Skeletal muscle tissue (tissue), 4 donors: ENCODE data around the gene TXNRD3. TPM values are rescaled to one million over a fixed set of nuclear protein-coding genes. Genes with fewer than 3 reads are reported as not detected.

ENCODE experiments used
- H3K27ac ChIP-seq: one replicate; pipeline ENCODE4 v1.7.0; 2013; ENCODE audit warnings: mild to moderate bottlenecking, low read depth, low read length, inconsistent platforms
- H3K27me3 ChIP-seq, 3 donors: one replicate each; pipeline ENCODE4 v1.7.0; 2013; ENCODE audit warnings: low read length in 3 of 3; ENCODE audit not compliant: control insufficient read depth in 3 of 3, insufficient read depth in 3 of 3
- H3K36me3 ChIP-seq, 3 donors: one replicate each; pipeline ENCODE4 v1.7.0; 2013; ENCODE audit warnings: low read length in 3 of 3; ENCODE audit not compliant: control insufficient read depth in 3 of 3, insufficient read depth in 3 of 3
- H3K4me1 ChIP-seq, 3 donors: one replicate each; pipeline ENCODE4 v1.7.0; 2013; ENCODE audit warnings: low read length in 3 of 3, mild to moderate bottlenecking in 3 of 3; ENCODE audit not compliant: control insufficient read depth in 3 of 3, insufficient read depth in 3 of 3
- H3K4me3 ChIP-seq, 3 donors: one replicate each; pipeline ENCODE4 v1.7.0; 2013; ENCODE audit warnings: low read length in 3 of 3
- H3K9ac ChIP-seq, 3 donors: one replicate each; pipeline ENCODE4 v1.7.0; 2013; ENCODE audit warnings: low read length in 3 of 3, mild to moderate bottlenecking in 3 of 3, moderate library complexity in 2 of 3, low read depth in 1 of 3
- H3K9me3 ChIP-seq, 3 donors: one replicate each; pipeline ENCODE4 v1.7.0; 2013; ENCODE audit warnings: low read length in 3 of 3; ENCODE audit not compliant: control insufficient read depth in 3 of 3
- total RNA-seq: library from RNA; depleted of rRNA; stranded (reverse); fragments of >200 nt; gene quantifications from one replicate; pipeline ENCODE4 v1.2.3, GENCODE V29; 2014
- donor health status: Osteomylitis.

Gene TXNRD3
- total RNA-seq, 1 donor from 2014 or later: 16.2 TPM

DNA sequence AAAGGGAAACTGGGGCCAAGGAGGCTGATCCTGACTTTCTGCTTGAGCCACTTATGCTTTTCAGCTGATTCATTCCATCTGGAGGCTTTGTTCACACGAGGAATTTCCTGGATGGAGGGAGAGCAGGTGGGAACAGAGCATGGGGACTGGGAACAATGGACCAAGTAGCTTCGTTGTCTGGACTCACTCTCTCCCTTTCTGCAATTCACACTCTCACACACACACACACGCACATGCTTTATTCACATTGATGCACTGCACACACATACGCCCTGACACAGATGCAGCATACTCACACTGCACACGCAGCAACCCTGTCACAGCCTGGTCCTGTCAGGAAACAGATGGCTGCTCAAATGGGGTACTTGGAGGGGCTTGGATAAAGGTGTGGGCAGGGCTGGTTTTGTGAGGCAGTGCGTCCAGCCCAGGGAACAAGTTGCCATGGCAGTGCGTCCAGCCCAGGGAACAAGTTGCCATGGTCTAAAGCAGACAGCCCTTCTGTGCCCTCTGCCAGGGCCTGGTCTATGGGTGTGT, 29.4 kb upstream of the TXNRD3 start:
- Histone ChIP-seq H3K4me1 (peaks cover 2 to 6% (median 3%) of the 10 kb centered on the region in 3 donors), H3K27ac (no peak overlapping the region), H3K9ac (no peak overlapping the region), H3K4me3 (no peak overlapping the region), H3K9me3 (no peaks in the 10 kb centered on the region), H3K36me3 (no peaks in the 10 kb centered on the region), H3K27me3 (no peaks in the 10 kb centered on the region)

DNA sequence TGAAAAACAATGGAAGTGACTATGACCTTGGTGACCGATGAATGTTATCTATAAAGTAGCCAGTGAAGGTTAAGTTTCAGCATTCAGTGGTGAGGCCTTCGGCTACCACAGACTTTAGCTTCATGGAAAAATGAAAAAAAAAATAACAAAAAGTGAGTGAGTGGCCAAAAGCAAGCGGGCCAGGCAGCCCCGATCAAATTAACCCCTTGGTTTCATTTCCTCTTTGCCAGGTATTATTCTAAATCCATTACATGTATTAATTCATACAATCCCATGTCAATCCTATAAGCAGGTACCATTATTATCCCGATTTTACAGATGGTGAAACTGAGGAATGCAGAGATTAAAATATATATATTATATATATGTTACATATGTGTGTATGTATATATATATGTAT, 28.1 kb upstream of the TXNRD3 start:
- Histone ChIP-seq H3K9me3 (no peaks in the 10 kb centered on the region), H3K4me3 (no peak overlapping the region), H3K27me3 (peaks cover 4 to 9% (median 5%) of the 10 kb centered on the region in 3 donors), H3K27ac (no peak overlapping the region), H3K9ac (no peak overlapping the region), H3K4me1 (peaks cover 5 to 12% (median 7%) of the 10 kb centered on the region in 3 donors), H3K36me3 (no peaks in the 10 kb centered on the region)

DNA sequence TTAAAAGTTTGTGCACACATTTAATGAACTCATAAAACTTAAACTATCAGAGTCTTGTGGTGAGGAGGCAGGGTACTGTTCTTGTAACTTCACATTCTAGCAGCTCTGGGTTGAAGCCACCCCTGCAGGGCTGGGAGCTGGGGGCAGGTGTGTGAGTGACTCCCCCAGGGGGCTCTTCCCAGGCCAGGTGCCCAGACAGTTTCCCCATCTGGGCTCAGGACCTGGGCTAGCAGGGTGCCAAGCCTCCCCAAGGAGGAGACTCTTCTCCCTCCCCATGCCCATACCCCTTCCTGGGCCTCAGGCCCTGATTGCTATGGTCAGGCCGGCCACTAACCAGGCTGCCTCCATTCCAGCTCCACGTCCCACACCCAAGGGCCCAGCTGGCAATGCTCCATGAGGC, 27.1 kb upstream of the TXNRD3 start:
- Histone ChIP-seq H3K36me3 (no peaks in the 10 kb centered on the region), H3K27me3 (peaks cover 5 to 14% (median 6%) of the 10 kb centered on the region in 3 donors), H3K27ac (no peak overlapping the region), H3K4me3 (no peak overlapping the region), H3K9me3 (no peaks in the 10 kb centered on the region), H3K9ac (no peak overlapping the region), H3K4me1 (peaks cover 5 to 12% (median 7%) of the 10 kb centered on the region in 3 donors)

DNA sequence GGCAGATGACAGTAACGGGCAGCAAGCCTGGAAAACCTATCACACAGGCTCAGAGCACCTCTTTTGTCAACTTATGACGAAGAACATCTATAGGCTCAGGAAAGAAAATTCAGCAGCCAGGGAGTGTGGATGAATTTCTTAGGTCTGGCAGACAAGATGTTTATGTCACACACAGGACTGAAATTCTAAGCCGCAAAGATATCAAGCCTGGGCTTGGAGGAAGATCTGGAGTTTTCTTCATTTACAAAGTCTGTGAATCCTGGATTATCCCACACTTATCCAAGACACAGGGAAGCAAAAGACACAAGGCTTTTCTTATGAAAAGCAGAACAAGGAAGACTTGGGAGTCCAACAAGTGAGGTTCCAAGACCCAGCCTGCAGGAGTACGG, 25.7 kb upstream of the TXNRD3 start:
- H3K9ac ChIP-seq: no peak overlapping the region
- peaks cover 5 to 12% (median 7%) of the 10 kb centered on the region in 3 donors for H3K4me1 ChIP-seq
- peaks cover 5 to 17% (median 12%) of the 10 kb centered on the region in 3 donors for H3K27me3 ChIP-seq
- H3K36me3 ChIP-seq: no peaks in the 10 kb centered on the region
- no peaks in the 10 kb centered on the region for H3K9me3 ChIP-seq
- H3K4me3 ChIP-seq: no peak overlapping the region
- H3K27ac ChIP-seq: no peak overlapping the region

DNA sequence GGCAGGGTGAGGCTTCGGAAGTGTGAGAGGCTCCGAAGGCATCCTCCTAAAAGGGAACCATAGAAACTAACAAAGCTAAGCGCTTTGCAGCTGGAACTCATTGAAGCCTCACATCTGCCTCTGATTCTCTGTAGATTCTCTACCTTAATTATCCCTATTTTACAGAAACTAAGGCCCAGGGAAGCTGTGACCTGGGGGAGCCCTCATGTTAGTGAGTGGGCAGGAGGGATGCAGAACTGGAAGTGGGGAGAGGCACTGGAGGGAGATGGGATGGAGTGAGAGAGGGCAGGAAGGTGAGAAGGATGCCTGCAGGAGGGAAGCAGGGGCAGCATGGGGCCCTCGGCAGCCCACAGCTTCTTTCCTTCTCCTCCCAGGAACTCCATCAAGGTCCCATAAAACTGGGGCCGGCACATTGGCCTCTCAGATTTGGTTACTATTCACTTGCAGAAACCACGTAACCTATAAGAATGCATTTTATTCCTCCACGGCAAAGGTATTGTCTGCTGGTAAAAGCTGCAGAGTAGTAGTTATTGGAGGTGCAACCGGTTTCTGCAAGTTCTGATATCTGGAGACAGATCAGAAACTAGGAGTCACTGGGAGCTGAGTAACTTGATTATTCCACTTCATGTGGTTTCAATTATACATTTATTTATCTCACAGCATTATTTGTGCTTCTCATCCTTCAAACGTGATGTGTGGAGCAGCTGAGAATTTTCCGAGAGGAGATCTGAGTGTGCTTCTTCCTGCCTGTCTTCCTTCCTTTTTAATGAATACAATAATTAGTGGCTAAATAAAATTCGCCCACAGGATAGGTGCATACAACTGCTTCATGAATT, 25.1 kb upstream of the TXNRD3 start:
- H3K9me3 ChIP-seq: no peaks in the 10 kb centered on the region
- no peak overlapping the region for H3K27ac ChIP-seq
- H3K4me1 ChIP-seq: peaks cover 5 to 12% (median 7%) of the 10 kb centered on the region in 3 donors
- H3K27me3 ChIP-seq: peaks cover 5 to 17% (median 12%) of the 10 kb centered on the region in 3 donors
- H3K36me3 ChIP-seq: no peaks in the 10 kb centered on the region
- no peak overlapping the region for H3K9ac ChIP-seq
- no peak overlapping the region for H3K4me3 ChIP-seq

DNA sequence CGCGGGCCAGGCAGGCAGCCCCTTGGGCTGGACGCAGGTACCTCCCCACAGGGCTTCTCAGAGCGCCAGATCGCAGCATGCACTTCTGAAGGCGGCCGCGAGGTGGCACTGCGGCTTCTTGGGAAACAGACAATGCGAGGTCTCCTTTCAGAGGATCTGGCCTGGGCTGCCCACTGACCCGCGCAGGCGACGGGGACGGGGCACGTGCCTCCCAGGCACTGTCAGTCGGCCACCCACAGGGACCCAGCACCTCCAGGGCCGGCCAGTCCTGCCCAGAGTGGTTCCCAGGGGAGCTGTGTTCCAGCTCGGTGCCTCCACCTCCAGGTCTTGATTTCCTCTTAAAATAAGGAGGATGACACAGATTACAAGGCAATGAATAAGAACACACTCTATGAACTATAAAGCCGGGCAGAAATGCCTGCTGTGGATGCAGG, 24.4 kb upstream of the TXNRD3 start:
- H3K4me3 ChIP-seq: peak overlapping the region in 2 of 3 donors; percentile 13 to 32
- no peaks in the 10 kb centered on the region for H3K36me3 ChIP-seq
- peaks cover 5 to 17% (median 12%) of the 10 kb centered on the region in 3 donors for H3K27me3 ChIP-seq
- peak overlapping the region in 2 of 3 donors; percentile 25 to 32 for H3K9ac ChIP-seq
- peaks cover 5 to 11% (median 7%) of the 10 kb centered on the region in 3 donors for H3K4me1 ChIP-seq
- H3K9me3 ChIP-seq: no peaks in the 10 kb centered on the region
- H3K27ac ChIP-seq: no peak overlapping the region

DNA sequence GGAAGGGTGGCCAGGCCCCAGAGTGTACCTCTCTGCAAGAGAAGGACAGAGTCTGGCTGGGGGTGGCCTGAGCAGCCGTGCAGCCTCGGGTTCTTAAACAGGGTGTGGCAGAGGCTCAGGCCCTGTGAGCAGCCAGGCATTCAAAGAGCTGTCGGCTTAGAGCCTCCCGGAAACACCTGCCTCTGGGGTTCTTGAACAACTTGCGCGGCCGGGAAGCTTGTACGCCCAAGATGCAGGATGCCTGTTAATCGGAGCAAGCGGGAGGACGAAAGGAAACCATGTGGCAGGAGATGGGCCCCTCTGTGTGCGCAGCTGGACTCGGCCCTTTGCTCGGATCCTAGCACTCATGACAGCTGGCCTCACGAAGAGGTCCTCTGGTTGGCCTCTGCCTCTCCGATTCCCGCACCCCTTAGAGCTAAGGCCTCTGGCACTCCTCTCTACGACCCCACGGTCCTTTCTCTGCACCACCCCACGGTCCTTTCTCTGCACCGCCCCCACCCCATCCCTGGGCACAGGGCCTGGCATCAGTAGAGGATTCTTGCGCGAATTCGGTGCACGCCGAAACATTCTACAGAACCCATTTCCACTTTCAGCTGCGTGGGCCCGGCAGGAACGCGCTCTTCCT, 23.9 kb upstream of the TXNRD3 start:
- H3K9ac ChIP-seq: no peak overlapping the region

DNA sequence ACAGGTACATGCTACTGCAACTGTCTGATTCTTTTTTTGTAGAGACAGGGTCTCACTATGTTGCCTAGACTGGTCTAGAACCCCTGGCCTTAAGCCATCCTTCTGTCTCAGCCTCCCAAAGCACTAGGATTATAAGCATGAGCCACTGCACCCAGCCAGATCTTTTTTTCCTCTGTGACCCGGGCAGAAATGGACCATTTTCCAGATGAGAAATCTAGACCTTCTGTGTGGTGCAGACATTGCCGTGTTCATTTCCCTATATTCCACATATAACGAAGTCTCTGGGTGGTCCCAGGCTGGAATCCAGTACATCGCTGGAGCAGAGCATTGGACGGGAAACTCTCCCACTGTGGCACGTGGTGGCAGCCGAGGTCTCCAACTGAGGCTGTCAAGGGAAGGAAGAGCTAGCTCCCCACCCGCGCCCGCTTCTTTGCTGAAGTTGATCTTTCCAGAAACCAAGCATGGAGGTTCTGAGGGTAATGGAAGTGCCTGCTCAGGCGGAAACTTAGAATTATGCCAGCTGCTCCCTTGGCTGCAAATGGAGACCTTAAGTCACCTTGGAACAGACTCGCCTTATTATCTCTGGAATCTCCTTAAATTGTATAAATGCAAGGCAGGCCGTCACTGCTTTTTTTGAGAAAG, 23.1 kb upstream of the TXNRD3 start:
- H3K9ac ChIP-seq: no peak overlapping the region
- H3K27me3 ChIP-seq: peaks cover 5 to 20% (median 12%) of the 10 kb centered on the region in 3 donors
- H3K9me3 ChIP-seq: peaks cover 0 to 5% (median 0%) of the 10 kb centered on the region in 3 donors
- H3K4me1 ChIP-seq: peaks cover 5 to 9% (median 7%) of the 10 kb centered on the region in 3 donors
- no peak overlapping the region for H3K27ac ChIP-seq
- H3K4me3 ChIP-seq: no peak overlapping the region
- H3K36me3 ChIP-seq: no peaks in the 10 kb centered on the region

More for the DNA sequence above, 23.9 kb upstream of the TXNRD3 start:
- Histone ChIP-seq H3K4me3 (peak overlapping the region in 1 of 3 donors; percentile 32), H3K36me3 (no peaks in the 10 kb centered on the region), H3K9me3 (peaks cover 0 to 2% (median 0%) of the 10 kb centered on the region in 3 donors), H3K27ac (no peak overlapping the region), H3K27me3 (peaks cover 5 to 17% (median 12%) of the 10 kb centered on the region in 3 donors), H3K4me1 (peaks cover 5 to 9% (median 7%) of the 10 kb centered on the region in 3 donors)

DNA sequence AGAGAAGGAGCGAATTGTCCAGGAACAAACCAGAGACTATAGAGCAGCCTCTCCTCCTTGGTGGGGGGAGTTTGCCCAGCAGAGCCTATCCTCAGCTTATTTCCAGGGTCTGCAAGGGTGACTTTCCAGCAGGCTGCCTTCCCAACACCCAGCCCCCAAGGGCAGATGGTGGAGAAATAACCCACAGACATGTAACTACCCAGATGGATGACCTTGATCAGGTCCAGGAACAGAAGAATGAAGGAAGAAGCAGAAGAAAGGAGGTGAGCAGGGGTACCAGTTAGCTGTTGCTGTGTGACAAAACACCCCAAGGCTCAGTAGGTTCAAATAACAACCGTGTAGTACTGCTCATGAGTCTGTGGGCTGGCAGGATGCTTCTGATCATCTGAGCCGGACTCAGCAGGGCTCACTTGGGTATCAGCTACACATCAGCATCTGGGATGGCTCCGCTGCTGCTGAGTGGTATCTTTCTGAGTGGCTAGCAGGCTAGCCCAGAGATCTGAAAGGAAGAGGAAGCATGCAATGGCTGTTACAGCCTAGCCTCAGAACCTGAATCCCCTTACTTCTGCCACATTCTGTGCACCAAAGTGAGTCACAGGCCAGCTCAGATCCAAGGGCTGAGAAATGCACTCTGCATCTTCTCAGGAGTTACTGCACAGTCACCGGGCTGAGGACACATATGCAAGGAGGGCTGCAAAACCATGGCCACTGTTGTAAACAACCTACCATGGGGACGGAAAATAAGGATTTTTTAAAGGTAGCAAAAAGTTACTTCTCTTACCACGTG, 22.2 kb upstream of the TXNRD3 start:
- Histone ChIP-seq H3K4me3 (no peak overlapping the region), H3K9ac (no peak overlapping the region), H3K9me3 (peaks cover 0 to 5% (median 0%) of the 10 kb centered on the region in 3 donors), H3K36me3 (no peaks in the 10 kb centered on the region), H3K27ac (no peak overlapping the region), H3K27me3 (peaks cover 5 to 21% (median 12%) of the 10 kb centered on the region in 3 donors), H3K4me1 (peaks cover 5 to 9% (median 7%) of the 10 kb centered on the region in 3 donors)
